ENCODE measurements around the gene ARHGAP23. TPM values are rescaled to one million over a fixed set of nuclear protein-coding genes. Genes with fewer than 3 reads are reported as not detected.

Gene ARHGAP23
- total and polyA plus RNA-seq, 10 of the 15 experiments (the other 5 are each of a cell fraction or from before 2014, with no cell fraction given), result 0.23 to 5.8 (median 2.1) TPM

- FAIRE-seq (no peak), DNase-seq (ENCODE audit: low read depth, low spot score) (no peak), ATAC-seq (no peak)
- TF ChIP-seq FOS (IDR thresholded peaks at IDR 0.05; ENCODE audit: borderline replicate concordance, extremely low read depth, insufficient read length) (no peak), ZNF217 (IDR thresholded peaks at IDR 0.05) (no peak), PAX8 (IDR thresholded peaks at IDR 0.05) (no peak), NFIC (IDR thresholded peaks at IDR 0.05; ENCODE audit: low read depth, low read length) (no peak), TBL1XR1 (IDR thresholded peaks at IDR 0.05; ENCODE audit: low read depth, low read length) (no peak), PAX5 (IDR thresholded peaks at IDR 0.05; ENCODE audit: borderline replicate concordance, low read depth, low read length) (no peak), MTA2 (IDR thresholded peaks at IDR 0.05; ENCODE audit: low read depth) (no peak), IRF5 (IDR thresholded peaks at IDR 0.05; ENCODE audit: borderline replicate concordance) (no peak), ATF3 (IDR thresholded peaks at IDR 0.05; ENCODE audit: borderline replicate concordance, extremely low read depth, low read depth, low read length) (no peak), BMI1 (IDR thresholded peaks at IDR 0.05; ENCODE audit: borderline replicate concordance) (no peak), EGR1 (IDR thresholded peaks at IDR 0.05; ENCODE audit: borderline replicate concordance in 1 of 2, low read depth in 2 of 2, low read length in 2 of 2) (no peak), RUNX3 (IDR thresholded peaks at IDR 0.05; ENCODE audit: low read length) (no peak), GABPA (IDR thresholded peaks at IDR 0.05; ENCODE audit: low read depth) (no peak), ETV6 (conservative IDR thresholded peaks at IDR 0.05 in 1 of 2, IDR thresholded peaks at IDR 0.05 in 1 of 2; ENCODE audit: borderline replicate concordance in 1 of 2, low read depth in 1 of 2) (no peak), GATAD2B (conservative IDR thresholded peaks at IDR 0.05; ENCODE audit: low read depth) (no peak)
- TF ChIP-seq, protein P1, sequence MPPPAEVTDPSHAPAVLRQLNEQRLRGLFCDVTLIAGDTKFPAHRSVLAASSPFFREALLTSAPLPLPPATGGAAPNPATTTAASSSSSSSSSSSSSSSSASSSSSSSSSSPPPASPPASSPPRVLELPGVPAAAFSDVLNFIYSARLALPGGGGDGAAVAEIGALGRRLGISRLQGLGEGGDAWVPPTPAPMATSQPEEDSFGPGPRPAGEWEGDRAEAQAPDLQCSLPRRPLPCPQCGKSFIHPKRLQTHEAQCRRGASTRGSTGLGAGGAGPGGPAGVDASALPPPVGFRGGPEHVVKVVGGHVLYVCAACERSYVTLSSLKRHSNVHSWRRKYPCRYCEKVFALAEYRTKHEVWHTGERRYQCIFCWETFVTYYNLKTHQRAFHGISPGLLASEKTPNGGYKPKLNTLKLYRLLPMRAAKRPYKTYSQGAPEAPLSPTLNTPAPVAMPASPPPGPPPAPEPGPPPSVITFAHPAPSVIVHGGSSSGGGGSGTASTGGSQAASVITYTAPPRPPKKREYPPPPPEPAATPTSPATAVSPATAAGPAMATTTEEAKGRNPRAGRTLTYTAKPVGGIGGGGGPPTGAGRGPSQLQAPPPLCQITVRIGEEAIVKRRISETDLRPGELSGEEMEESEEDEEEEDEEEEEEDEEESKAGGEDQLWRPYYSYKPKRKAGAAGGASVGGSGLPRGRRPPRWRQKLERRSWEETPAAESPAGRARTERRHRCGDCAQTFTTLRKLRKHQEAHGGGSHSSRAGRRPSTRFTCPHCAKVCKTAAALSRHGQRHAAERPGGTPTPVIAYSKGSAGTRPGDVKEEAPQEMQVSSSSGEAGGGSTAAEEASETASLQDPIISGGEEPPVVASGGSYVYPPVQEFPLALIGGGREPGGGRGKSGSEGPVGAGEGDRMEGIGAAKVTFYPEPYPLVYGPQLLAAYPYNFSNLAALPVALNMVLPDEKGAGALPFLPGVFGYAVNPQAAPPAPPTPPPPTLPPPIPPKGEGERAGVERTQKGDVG (CRISPR knock-in tag; IDR thresholded peaks at IDR 0.05), result no peak
- intact Hi-C loops (cut with micrococcal nuclease; ENCODE audit: unreplicated experiment), result loop anchor here (10.0 kb wide), 1 partner anchor 163 kb away; no protein-coding TSS in a partner anchor
- Histone ChIP-seq H3K79me2 (ENCODE audit: control insufficient read depth, insufficient read depth, low read length) (no peaks in the 10 kb centered on the region), H3K9me3 (replicated peaks; ENCODE audit: control insufficient read depth, insufficient read depth, low read length) (no peaks in the 10 kb centered on the region), H3K27ac (ENCODE audit: control insufficient read depth, insufficient read depth) (no peak overlapping the region), H3K4me1 (ENCODE audit: control insufficient read depth, insufficient read depth, low read length) (peaks cover 6% of the 10 kb centered on the region), H3K9ac (ENCODE audit: control insufficient read depth, insufficient read depth, low read length) (no peak overlapping the region), H3K36me3 (ENCODE audit: control insufficient read depth in 2 of 2, insufficient read depth in 2 of 2, low read length in 1 of 2) (no peaks in the 10 kb centered on the region), H2AFZ (ENCODE audit: control insufficient read depth, low read depth, low read length) (no peak overlapping the region; the same call in 1 of the 2 replicates), H4K20me1 (ENCODE audit: control insufficient read depth, insufficient read depth) (no peaks in the 10 kb centered on the region), H3K27me3 (replicated peaks in 1 of 2; ENCODE audit: control insufficient read depth in 2 of 2, insufficient read depth in 2 of 2, low read length in 1 of 2) (peaks cover 4 to 6% of the 10 kb centered on the region in 2 experiments; a peak in 3 of 4 replicates), H3K4me2 (ENCODE audit: control insufficient read depth, insufficient read depth) (no peak overlapping the region), H3K4me3 (no peak overlapping the region)
- no TSS peak for BruUV-seq (replicated peaks)
- ChIA-PET SMC1A (ENCODE audit: uncharacterized antibody, unreplicated experiment) (interaction anchor here (1.0 to 2.1 kb wide), 3 partner anchors 11 to 72 kb away, joined by 5 to 11 read pairs (median 5); no protein-coding TSS in a partner anchor), RAD21 (ENCODE audit: unreplicated experiment) (interaction anchor here (0.9 to 1.0 kb wide), 2 partner anchors 138 to 246 kb away, joined by 3 to 4 read pairs; no protein-coding TSS in a partner anchor), CTCF (interaction anchor here (0.6 to 4.7 kb wide), 13 partner anchors 11 to 247 kb away, joined by 3 to 31 read pairs (median 5); no protein-coding TSS in a partner anchor), POLR2A (no interaction called here)
- WGBS (ENCODE audit: insufficient coverage, insufficient replicate concordance, low lambda C conversion rate, missing lambda C conversion rate), result 52% methylated on average over 14 of the region's 14 CpGs
- in situ Hi-C loops (cut with MboI), result no loop called here
Measured at GRCh38 chr17:38421171-38421841, 7.0 kb upstream of the ARHGAP23 start.
